Stimulated activated naive CD4-positive, alpha-beta T cell (primary cell): ENCODE data around the gene IGHMBP2.
A peak's percentile ranks its signal among the peaks of the same experiment; 100 is the strongest.
"Not testable (repeated sequence)": the region's sequence is repeated elsewhere in the genome, so short reads cannot be mapped to it uniquely, and the experiment has no call there.

Source experiments
- DNase-seq, 6 experiments: peaks; one replicate each; lab custom pipeline; 2025; lab: John Stamatoyannopoulos, UW

Gene IGHMBP2

GRCh38 chr11:68962527-68963250, 59.0 kb downstream of the IGHMBP2 start:
- peak in 5 of 6 experiments; percentile 12 to 63 (median 26) for DNase-seq

GRCh38 chr11:68963779-68964178, 60.1 kb downstream of the IGHMBP2 start:
- DNase-seq, result no peak

- DNase-seq, result peak in 2 of 6 experiments; percentile 14 to 27
These were observed 62.5 kb downstream of the IGHMBP2 start for GRCh38 chr11:68965901-68966853.

GRCh38 chr11:68966894-68967780, 63.4 kb downstream of the IGHMBP2 start:
- DNase-seq, result no peak

- no peak for DNase-seq
These were observed 64.9 kb downstream of the IGHMBP2 start for GRCh38 chr11:68968306-68969250.

- DNase-seq, result no peak
These were observed 65.7 kb downstream of the IGHMBP2 start for GRCh38 chr11:68969386-68969785.

GRCh38 chr11:68970921-68971636, 67.4 kb downstream of the IGHMBP2 start:
- no peak for DNase-seq

GRCh38 chr11:68973219-68973618, 69.5 kb downstream of the IGHMBP2 start:
- DNase-seq, result no peak

- DNase-seq, result not testable (repeated sequence)
These were observed 70.0 kb downstream of the IGHMBP2 start for GRCh38 chr11:68973706-68974105.

GRCh38 chr11:68974421-68975194, 70.9 kb downstream of the IGHMBP2 start:
- DNase-seq, result no peak

- DNase-seq, result no peak
These were observed 72.4 kb downstream of the IGHMBP2 start for GRCh38 chr11:68976095-68976494.

- no peak for DNase-seq
These were observed 72.9 kb downstream of the IGHMBP2 start for GRCh38 chr11:68976563-68976962.

GRCh38 chr11:68977781-68978625, 74.3 kb downstream of the IGHMBP2 start:
- no peak for DNase-seq

- DNase-seq, result no peak
These were observed 74.9 kb downstream of the IGHMBP2 start for GRCh38 chr11:68978626-68978930.

- no peak for DNase-seq
These were observed 75.4 kb downstream of the IGHMBP2 start for GRCh38 chr11:68978931-68979594.

GRCh38 chr11:68979931-68980775, 76.5 kb downstream of the IGHMBP2 start:
- no peak for DNase-seq

- DNase-seq, result no peak
These were observed 77.0 kb downstream of the IGHMBP2 start, which contains the start of gene MRGPRD for GRCh38 chr11:68980776-68981065. MRGPRD (minus strand) TSS chr11:68980986; CDS start chr11:68980986, 0 bp downstream.
